Natural killer cell (primary cell): ENCODE measurements around the gene MAD1L1. TPM values are rescaled to one million over a fixed set of nuclear protein-coding genes. Genes with fewer than 3 reads are reported as not detected.
"Not testable (repeated sequence)": the region's sequence is repeated elsewhere in the genome, so short reads cannot be mapped to it uniquely, and the experiment has no call there.

Source experiments
- ATAC-seq, 3 donors: fragments of 150-1000 bp in 2 of 3; fragments of 200-7000 bp in 1 of 3; cut with Tn5 transposase; 1 replicate in 1 of 3; 2 replicates in 2 of 3; pipeline ENCODE4 v1.10.0; 2021; ENCODE audit warnings: mild to moderate bottlenecking in 2 of 3, moderate library complexity in 2 of 3
- DNase-seq, 2 donors: peaks; one replicate each; pipeline versions ENCODE4 v3.0.0 to v3.0.0-alpha.2; 2013 to 2021; ENCODE audit warnings: mixed read lengths in 1 of 2
- H3K27ac ChIP-seq: one replicate; pipeline ENCODE4 v1.5.1; 2013; ENCODE audit warnings: mild to moderate bottlenecking, low read length
- H3K27me3 ChIP-seq: one replicate; pipeline ENCODE4 v1.6.1; 2013; ENCODE audit warnings: low read length; ENCODE audit not compliant: control insufficient read depth, insufficient read depth
- H3K36me3 ChIP-seq: one replicate; pipeline ENCODE4 v1.6.1; 2013; ENCODE audit warnings: low read length; ENCODE audit not compliant: control insufficient read depth, insufficient read depth
- H3K4me1 ChIP-seq: one replicate; pipeline ENCODE4 v1.6.1; 2013; ENCODE audit warnings: low read length; ENCODE audit not compliant: control insufficient read depth, insufficient read depth
- H3K4me3 ChIP-seq: one replicate; pipeline ENCODE4 v1.5.1; 2013; ENCODE audit warnings: low read length
- H3K9me3 ChIP-seq: one replicate; pipeline ENCODE4 v1.6.1; 2013; ENCODE audit warnings: low read length; ENCODE audit not compliant: control insufficient read depth, insufficient read depth
- H3K27ac Mint-ChIP-seq, 2 donors: one replicate each; pipeline ENCODE4 v1.8.0; 2022; ENCODE audit warnings: mild to moderate bottlenecking in 2 of 2, mixed read lengths in 2 of 2, moderate library complexity in 1 of 2
- H3K27me3 Mint-ChIP-seq, 2 donors: one replicate each; pipeline ENCODE4 v1.8.0; 2022; ENCODE audit warnings: low read depth in 2 of 2, mixed read lengths in 2 of 2
- H3K36me3 Mint-ChIP-seq: one replicate; pipeline ENCODE4 v1.8.0; 2022; ENCODE audit warnings: mixed read lengths
- H3K4me1 Mint-ChIP-seq, 2 donors: one replicate each; pipeline ENCODE4 v1.8.0; 2022; ENCODE audit warnings: mixed read lengths in 2 of 2
- H3K4me3 Mint-ChIP-seq: one replicate; pipeline ENCODE4 v1.8.0; 2022; ENCODE audit warnings: mild to moderate bottlenecking, moderate library complexity, mixed read lengths
- H3K9me3 Mint-ChIP-seq, 2 donors: one replicate each; pipeline ENCODE4 v1.8.0; 2022; ENCODE audit warnings: mixed read lengths in 2 of 2
- WGBS: methylation state at CpG from one replicate; pipeline ENCODE4 v1.1.7; 2013; ENCODE audit warnings: missing lambda C conversion rate; ENCODE audit not compliant: insufficient coverage; 5-methylcytosine and 5-hydroxymethylcytosine counted together
- intact Hi-C: fragments of 100-400 bp; cut with micrococcal nuclease; formaldehyde crosslinking; loops from one replicate; pipeline ENCODE4 v1.14.2; 2022
- total RNA-seq, 4 donors: library from RNA; stranded (reverse); fragments of 120-200 nt in 1 of 4; gene quantifications; one replicate each; pipeline versions ENCODE4 v1.2.3 to v1.2.4, GENCODE V29; 2013 to 2022
- TF ChIP-seq, protein P1 (sequence below): fragments of 200-600 bp; IDR thresholded peaks from one replicate; pipeline ENCODE4 v1.8.0; 2022; ENCODE audit warnings: antibody characterized with exemption

MAD1L1 gene
- total RNA-seq, 3 donors from 2014 or later (not counting 1 experiment from before 2014, with no cell fraction given) = 53.6 to 81.2 (median 77.4) TPM

DNA sequence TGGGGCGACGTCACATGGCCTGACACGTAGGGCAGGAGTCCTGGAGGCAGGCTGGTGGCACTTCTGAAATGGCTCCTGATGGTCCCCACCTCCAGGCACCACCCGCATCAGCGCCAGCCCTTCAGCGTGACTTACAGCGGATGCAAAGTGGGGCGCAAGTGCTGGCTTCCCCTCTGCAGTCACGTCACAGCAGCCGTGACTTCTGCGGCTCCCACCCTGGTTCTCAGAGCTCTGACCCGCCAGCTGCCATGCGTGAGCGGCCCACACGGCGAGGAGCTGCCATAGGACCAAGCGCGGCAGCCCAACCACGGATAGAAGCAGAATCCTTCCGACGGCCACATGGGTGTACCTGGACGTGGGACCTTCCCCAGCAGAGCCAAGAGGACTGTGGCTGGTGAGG lies 403.6 kb downstream of the MAD1L1 start:
- Histone ChIP-seq H3K4me1 (no peaks in the 10 kb centered on the region), H3K36me3 (no peaks in the 10 kb centered on the region), H3K27ac (no peak overlapping the region), H3K4me3 (no peak overlapping the region), H3K9me3 (peaks cover 5% of the 10 kb centered on the region), H3K27me3 (no peaks in the 10 kb centered on the region)
- Mint-ChIP-seq H3K36me3 (no peaks in the 10 kb centered on the region), H3K4me3 (no peak overlapping the region), H3K27ac (no peak overlapping the region), H3K27me3 (no peaks in the 10 kb centered on the region), H3K4me1 (peaks cover 11 to 22% of the 10 kb centered on the region in 2 donors), H3K9me3 (peaks cover 0 to 5% of the 10 kb centered on the region in 2 donors)
- 98% methylated on average over 22 of the region's 22 CpGs for WGBS
- no peak for DNase-seq
- intact Hi-C loops = no loop called here
- ATAC-seq = no peak
- TF ChIP-seq, protein P1, sequence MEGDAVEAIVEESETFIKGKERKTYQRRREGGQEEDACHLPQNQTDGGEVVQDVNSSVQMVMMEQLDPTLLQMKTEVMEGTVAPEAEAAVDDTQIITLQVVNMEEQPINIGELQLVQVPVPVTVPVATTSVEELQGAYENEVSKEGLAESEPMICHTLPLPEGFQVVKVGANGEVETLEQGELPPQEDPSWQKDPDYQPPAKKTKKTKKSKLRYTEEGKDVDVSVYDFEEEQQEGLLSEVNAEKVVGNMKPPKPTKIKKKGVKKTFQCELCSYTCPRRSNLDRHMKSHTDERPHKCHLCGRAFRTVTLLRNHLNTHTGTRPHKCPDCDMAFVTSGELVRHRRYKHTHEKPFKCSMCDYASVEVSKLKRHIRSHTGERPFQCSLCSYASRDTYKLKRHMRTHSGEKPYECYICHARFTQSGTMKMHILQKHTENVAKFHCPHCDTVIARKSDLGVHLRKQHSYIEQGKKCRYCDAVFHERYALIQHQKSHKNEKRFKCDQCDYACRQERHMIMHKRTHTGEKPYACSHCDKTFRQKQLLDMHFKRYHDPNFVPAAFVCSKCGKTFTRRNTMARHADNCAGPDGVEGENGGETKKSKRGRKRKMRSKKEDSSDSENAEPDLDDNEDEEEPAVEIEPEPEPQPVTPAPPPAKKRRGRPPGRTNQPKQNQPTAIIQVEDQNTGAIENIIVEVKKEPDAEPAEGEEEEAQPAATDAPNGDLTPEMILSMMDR = no peak

DNA sequence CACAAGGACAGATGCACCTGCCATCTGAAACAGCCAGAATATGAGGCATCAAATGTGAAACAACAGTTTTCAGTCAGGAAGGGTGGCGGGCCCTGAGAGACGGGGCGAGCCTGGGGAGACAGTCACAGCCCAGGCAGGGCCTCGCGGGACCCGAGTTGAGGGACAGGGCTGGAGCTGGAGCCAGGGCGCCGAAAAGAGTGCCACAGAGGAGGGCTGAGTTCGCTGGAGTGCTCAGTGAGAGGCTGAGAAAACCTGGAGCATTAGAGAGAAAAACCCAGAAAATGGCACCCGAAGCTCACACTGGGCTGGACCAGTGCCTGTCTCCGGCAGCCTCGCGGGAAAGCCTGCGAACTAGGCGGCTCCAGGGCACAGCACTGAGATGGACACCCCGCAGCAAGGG lies 404.6 kb downstream of the MAD1L1 start:
- 97% methylated on average over 16 of the region's 16 CpGs for WGBS
- H3K27me3 ChIP-seq, ATAC-seq, DNase-seq, H3K27me3 Mint-ChIP-seq, H3K4me1 ChIP-seq, H3K27ac ChIP-seq, H3K9me3 Mint-ChIP-seq, H3K36me3 Mint-ChIP-seq, H3K4me3 Mint-ChIP-seq, H3K27ac Mint-ChIP-seq, H3K4me3 ChIP-seq, H3K9me3 ChIP-seq, intact Hi-C loops, H3K36me3 ChIP-seq: not testable (repeated sequence)
- peaks cover 18 to 26% of the 10 kb centered on the region in 2 donors for H3K4me1 Mint-ChIP-seq

DNA sequence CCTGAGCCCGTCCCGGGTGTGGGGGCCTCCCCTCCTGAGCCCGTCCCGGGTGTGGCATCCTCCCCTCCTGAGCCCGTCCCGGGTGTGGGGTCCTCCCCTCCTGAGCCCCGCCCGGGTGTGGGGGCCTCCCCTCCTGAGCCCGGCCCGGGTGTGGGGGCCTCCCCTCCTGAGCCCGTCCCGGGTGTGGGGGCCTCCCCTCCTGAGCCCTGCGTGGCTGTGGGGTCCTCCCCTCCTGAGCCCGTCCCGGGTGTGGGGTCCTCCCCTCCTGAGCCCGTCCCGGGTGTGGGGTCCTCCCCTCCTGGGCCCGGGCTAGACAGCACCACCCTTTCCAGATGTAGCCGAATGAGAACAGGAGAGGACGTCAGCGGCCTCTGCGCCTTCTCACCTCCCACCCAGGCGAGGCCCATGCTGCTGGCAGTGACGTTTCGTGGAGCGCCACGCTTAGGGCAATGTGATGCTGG lies 405.2 kb downstream of the MAD1L1 start:
- H3K9me3 ChIP-seq, H3K4me3 Mint-ChIP-seq, H3K27ac Mint-ChIP-seq, H3K9me3 Mint-ChIP-seq, DNase-seq, H3K4me1 ChIP-seq, H3K36me3 Mint-ChIP-seq, H3K36me3 ChIP-seq, H3K27me3 Mint-ChIP-seq, H3K4me3 ChIP-seq, H3K27ac ChIP-seq, ATAC-seq, intact Hi-C loops, H3K27me3 ChIP-seq: not testable (repeated sequence)
- H3K4me1 Mint-ChIP-seq = peaks cover 21 to 29% of the 10 kb centered on the region in 2 donors
- 82% methylated on average over 27 of the region's 27 CpGs for WGBS

DNA sequence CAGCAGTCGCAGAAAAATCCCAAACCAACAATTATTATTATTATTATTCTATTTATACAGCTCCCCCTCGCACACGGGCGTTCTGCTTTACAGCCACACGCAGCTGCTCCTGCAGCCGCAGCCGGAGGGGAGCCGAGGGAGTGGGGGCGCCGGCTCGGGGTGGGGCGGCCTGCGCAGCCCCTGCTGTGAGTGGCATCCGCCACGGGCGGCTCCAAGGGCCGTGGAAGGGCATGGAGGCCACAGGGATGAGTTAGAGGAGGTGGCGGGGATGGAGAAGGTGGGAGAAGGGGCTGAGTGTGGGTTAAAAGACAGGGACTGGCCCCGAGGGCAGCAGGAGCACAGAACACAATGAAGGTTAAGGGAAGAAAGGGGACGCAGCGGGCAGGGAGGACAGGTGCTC lies 405.8 kb downstream of the MAD1L1 start:
- H3K27ac ChIP-seq, H3K36me3 ChIP-seq, H3K4me1 ChIP-seq, H3K27ac Mint-ChIP-seq, H3K9me3 Mint-ChIP-seq, H3K9me3 ChIP-seq, H3K27me3 ChIP-seq, H3K27me3 Mint-ChIP-seq, intact Hi-C loops, DNase-seq, ATAC-seq, H3K4me3 Mint-ChIP-seq, H3K36me3 Mint-ChIP-seq, H3K4me3 ChIP-seq: not testable (repeated sequence)
- peaks cover 22 to 31% of the 10 kb centered on the region in 2 donors for H3K4me1 Mint-ChIP-seq
- 92% methylated on average over 20 of the region's 21 CpGs for WGBS

DNA sequence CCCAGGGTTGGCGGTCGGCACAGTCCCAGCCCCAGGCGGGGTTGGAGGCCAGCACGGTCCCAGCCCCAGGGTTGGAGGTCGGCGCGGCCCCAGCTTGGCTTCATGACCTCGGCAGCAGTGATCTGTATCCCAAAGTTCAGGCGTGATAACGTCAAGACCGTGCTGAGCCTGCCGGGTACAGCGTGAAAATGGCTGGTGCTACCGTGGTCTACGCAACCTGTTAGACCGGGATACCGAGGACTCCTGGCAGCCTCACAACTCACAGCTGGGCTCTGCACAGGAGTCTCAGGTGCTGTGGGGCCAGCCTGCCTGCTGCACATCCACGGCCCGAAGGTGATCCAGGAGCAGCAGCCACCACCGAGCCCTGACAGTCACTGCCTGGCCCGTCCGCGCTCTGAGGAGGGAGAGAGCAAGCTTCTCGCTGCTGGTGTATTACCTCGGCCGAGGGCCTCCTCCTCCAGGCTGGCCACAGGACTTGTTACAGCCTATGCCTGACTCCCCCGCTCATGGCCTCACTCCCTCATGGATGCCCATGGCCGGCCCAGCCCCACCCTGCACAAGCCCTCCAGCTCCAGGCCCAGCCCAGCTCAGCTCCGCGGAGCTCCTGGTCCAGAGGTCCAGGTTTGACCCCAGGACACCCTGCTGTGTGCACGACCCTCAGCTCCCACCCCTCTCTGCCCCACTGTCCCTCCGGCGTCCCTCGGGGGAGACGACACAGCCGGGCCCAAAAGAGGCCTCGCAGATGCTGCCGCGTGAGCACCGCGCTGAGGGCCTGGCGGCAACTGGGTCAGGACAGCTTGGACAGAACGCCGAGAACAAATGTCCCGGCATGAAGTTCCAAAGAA lies 406.6 kb downstream of the MAD1L1 start:
- TF ChIP-seq, protein P1 = no peak
- H3K4me1 Mint-ChIP-seq = peaks cover 18 to 26% of the 10 kb centered on the region in 2 donors
- no peak for DNase-seq
- H3K36me3 Mint-ChIP-seq = no peaks in the 10 kb centered on the region
- no peak overlapping the region for H3K4me3 Mint-ChIP-seq
- H3K9me3 Mint-ChIP-seq = peaks cover 0 to 4% of the 10 kb centered on the region in 2 donors
- intact Hi-C loops = no loop called here
- H3K27ac Mint-ChIP-seq = no peak overlapping the region
- Histone ChIP-seq H3K27ac (no peak overlapping the region), H3K36me3 (no peaks in the 10 kb centered on the region), H3K4me1 (no peaks in the 10 kb centered on the region), H3K27me3 (no peaks in the 10 kb centered on the region), H3K4me3 (no peak overlapping the region), H3K9me3 (peaks cover 5% of the 10 kb centered on the region)
- H3K27me3 Mint-ChIP-seq = no peaks in the 10 kb centered on the region
- peak in 1 of 3 donors; percentile 22 for ATAC-seq
- WGBS = 98% methylated on average over 45 of the region's 45 CpGs

DNA sequence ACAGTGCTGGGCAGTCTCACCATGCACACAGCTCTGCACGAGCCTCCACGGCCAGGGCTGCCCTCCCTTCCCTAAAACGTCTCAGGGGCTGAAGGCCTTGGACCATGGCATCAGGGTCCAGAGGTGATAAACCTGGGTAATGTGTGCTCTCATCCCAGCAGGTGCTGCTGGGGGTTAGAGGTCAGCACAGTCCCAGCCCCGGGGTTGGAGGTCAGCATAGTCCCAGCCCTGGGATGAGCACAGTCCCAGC lies 407.2 kb downstream of the MAD1L1 start:
- DNase-seq, H3K36me3 Mint-ChIP-seq, H3K4me3 ChIP-seq, H3K27ac ChIP-seq, H3K4me3 Mint-ChIP-seq, H3K36me3 ChIP-seq, H3K4me1 ChIP-seq, H3K27me3 ChIP-seq, H3K27me3 Mint-ChIP-seq, intact Hi-C loops, H3K9me3 ChIP-seq, H3K9me3 Mint-ChIP-seq, H3K27ac Mint-ChIP-seq: not testable (repeated sequence)
- peaks cover 16 to 24% of the 10 kb centered on the region in 2 donors for H3K4me1 Mint-ChIP-seq
- 93% methylated on average over 4 of the region's 4 CpGs for WGBS
- ATAC-seq = peak in 1 of 3 donors; percentile 15
